Measurements from ENCODE around the gene EPHB2.

EPHB2 gene

GRCh38 chr1:22681556-22682276, 28.9 kb upstream of the EPHB2 start:
- H3K27ac ChIP-seq, result no peak overlapping the region
- no peak for TF ChIP-seq ZFX (IDR thresholded peaks at IDR 0.05; ENCODE audit: borderline replicate concordance)
- TF ChIP-seq, protein P1, sequence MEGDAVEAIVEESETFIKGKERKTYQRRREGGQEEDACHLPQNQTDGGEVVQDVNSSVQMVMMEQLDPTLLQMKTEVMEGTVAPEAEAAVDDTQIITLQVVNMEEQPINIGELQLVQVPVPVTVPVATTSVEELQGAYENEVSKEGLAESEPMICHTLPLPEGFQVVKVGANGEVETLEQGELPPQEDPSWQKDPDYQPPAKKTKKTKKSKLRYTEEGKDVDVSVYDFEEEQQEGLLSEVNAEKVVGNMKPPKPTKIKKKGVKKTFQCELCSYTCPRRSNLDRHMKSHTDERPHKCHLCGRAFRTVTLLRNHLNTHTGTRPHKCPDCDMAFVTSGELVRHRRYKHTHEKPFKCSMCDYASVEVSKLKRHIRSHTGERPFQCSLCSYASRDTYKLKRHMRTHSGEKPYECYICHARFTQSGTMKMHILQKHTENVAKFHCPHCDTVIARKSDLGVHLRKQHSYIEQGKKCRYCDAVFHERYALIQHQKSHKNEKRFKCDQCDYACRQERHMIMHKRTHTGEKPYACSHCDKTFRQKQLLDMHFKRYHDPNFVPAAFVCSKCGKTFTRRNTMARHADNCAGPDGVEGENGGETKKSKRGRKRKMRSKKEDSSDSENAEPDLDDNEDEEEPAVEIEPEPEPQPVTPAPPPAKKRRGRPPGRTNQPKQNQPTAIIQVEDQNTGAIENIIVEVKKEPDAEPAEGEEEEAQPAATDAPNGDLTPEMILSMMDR (IDR thresholded peaks at IDR 0.05), result no peak

GRCh38 chr1:22683547-22683946, 27.1 kb upstream of the EPHB2 start:
- TF ChIP-seq, protein P1 (IDR thresholded peaks at IDR 0.05), result no peak
- TF ChIP-seq ZFX (IDR thresholded peaks at IDR 0.05; ENCODE audit: borderline replicate concordance), result no peak
- no peak overlapping the region for H3K27ac ChIP-seq

DNA sequence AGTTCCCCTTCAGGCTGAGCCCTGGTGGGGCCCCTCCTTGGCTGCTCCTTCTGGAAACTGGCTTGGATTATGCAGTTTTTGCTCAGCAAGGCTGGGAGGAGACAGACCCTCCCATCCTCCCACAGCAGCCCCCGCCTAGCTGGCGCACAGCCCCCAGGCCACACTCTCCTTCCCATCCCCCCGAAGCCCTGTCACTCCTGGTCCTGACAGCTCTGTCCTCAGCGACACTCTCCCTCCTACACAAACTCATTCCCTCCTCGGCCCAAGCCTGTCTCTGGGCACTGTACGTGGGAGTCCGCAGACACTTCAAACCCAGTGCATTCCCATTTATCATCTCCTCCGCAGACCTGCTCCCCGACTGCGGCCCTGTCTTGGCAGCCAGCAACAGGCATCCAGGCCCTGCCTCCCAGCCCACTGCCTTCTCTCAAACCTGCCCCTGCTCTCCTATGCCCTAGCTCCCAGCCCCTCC, 25.0 kb upstream of the EPHB2 start:
- no peak overlapping the region for H3K27ac ChIP-seq
- TF ChIP-seq, protein P1 (IDR thresholded peaks at IDR 0.05), result no peak
- no peak for TF ChIP-seq ZFX (IDR thresholded peaks at IDR 0.05; ENCODE audit: borderline replicate concordance)

GRCh38 chr1:22687191-22687590, 23.4 kb upstream of the EPHB2 start:
- TF ChIP-seq, protein P1 (IDR thresholded peaks at IDR 0.05), result no peak
- TF ChIP-seq ZFX (IDR thresholded peaks at IDR 0.05; ENCODE audit: borderline replicate concordance), result no peak
- H3K27ac ChIP-seq, result no peak overlapping the region

DNA sequence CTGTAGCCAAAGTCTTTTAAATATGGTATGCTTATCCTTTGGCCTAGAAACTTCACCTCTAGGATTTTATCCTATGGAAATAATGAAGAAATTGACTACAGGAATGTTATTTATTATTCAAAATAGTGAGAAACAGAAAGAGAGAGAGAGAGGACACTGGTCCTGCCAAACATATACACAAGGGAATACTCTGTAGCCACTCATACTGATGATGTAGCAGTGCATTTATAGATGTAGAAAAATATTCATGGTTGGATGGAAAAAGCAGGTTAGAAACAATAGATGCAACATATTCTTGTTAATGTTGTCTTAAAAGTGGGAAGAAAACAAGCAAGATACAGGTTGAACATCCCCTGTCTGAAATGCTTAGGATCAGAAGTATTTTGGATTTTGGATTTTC, 22.2 kb upstream of the EPHB2 start:
- TF ChIP-seq, protein P1 (IDR thresholded peaks at IDR 0.05), result no peak
- TF ChIP-seq ZFX (IDR thresholded peaks at IDR 0.05; ENCODE audit: borderline replicate concordance), result no peak
- H3K27ac ChIP-seq, result no peak overlapping the region

- TF ChIP-seq, protein P1 (IDR thresholded peaks at IDR 0.05), result no peak
- TF ChIP-seq ZFX (IDR thresholded peaks at IDR 0.05; ENCODE audit: borderline replicate concordance), result no peak
- H3K27ac ChIP-seq, result no peak overlapping the region
These were observed 21.1 kb upstream of the EPHB2 start for GRCh38 chr1:22689505-22689904.

- TF ChIP-seq, protein P1 (IDR thresholded peaks at IDR 0.05), result no peak
- no peak for TF ChIP-seq ZFX (IDR thresholded peaks at IDR 0.05; ENCODE audit: borderline replicate concordance)
- H3K27ac ChIP-seq, result no peak overlapping the region
These were observed 19.4 kb upstream of the EPHB2 start for GRCh38 chr1:22691031-22691753.

Data from 22Rv1 (cell line).